OCI-LY7 (cell line): ENCODE measurements around the gene DHFR. TPM values are rescaled to one million over a fixed set of nuclear protein-coding genes. Genes with fewer than 3 reads are reported as not detected.

Experiments
- BruUV-seq: library from RNA; stranded (reverse); fragments of 400-500 nt; replicated peaks from 2 replicates; lab custom pipeline; 2021; lab: Mats Ljungman, UMichigan
- CTCF ChIA-PET: fragments of 300-600 bp; sonication (Branson Sonifier 250); formaldehyde crosslinking; loops from one replicate; lab custom pipeline; 2022; ENCODE audit warnings: antibody characterized with exemption; ENCODE audit not compliant: unreplicated experiment; lab: Charles Lee
- POLR2A ChIA-PET: fragments of 300-600 bp; sonication (Branson Sonifier 250); formaldehyde crosslinking; loops from one replicate; lab custom pipeline; 2022; ENCODE audit warnings: antibody characterized with exemption; lab: Charles Lee
- DNase-seq: peaks from one replicate; pipeline ENCODE4 v3.0.0-alpha.2; 2015; ENCODE audit warnings: low spot score
- H2AFZ ChIP-seq: fragments of 200-600 bp; sonication (generic), shearing (Covaris generic); 2 replicates; pipeline ENCODE4 v1.6.1; 2014; ENCODE audit warnings: mild to moderate bottlenecking, antibody characterized with exemption, low read length, moderate library complexity
- H3K27ac ChIP-seq: fragments of 200-600 bp; sonication (generic); 2 replicates; pipeline ENCODE4 v1.5.1; 2014; ENCODE audit warnings: mixed run types, low read depth, mild to moderate bottlenecking, moderate library complexity, low read length, inconsistent platforms; ENCODE audit not compliant: poor library complexity, severe bottlenecking
- H3K36me3 ChIP-seq: fragments of 200-600 bp; sonication (generic); 2 replicates; pipeline ENCODE4 v1.6.1; 2014; ENCODE audit warnings: mild to moderate bottlenecking, antibody characterized with exemption, low read length, moderate library complexity, mixed read lengths; ENCODE audit not compliant: insufficient read depth
- H3K4me1 ChIP-seq: fragments of 200-600 bp; sonication (generic); 2 replicates; pipeline ENCODE4 v1.5.1; 2014; ENCODE audit warnings: mild to moderate bottlenecking, low read length; ENCODE audit not compliant: insufficient read depth, poor library complexity, severe bottlenecking
- H3K4me2 ChIP-seq: fragments of 200-600 bp; sonication (generic); 2 replicates; pipeline ENCODE4 v1.6.1; 2014; ENCODE audit warnings: mild to moderate bottlenecking, low read length
- H3K4me3 ChIP-seq: fragments of 200-600 bp; sonication (generic); 2 replicates; pipeline ENCODE4 v1.5.1; 2014; ENCODE audit warnings: mild to moderate bottlenecking, low read depth, low read length; ENCODE audit not compliant: poor library complexity, severe bottlenecking
- H3K79me2 ChIP-seq: fragments of 200-600 bp; sonication (generic); 2 replicates; pipeline ENCODE4 v1.6.1; 2016; ENCODE audit warnings: low read depth, mild to moderate bottlenecking, low read length, moderate library complexity, mixed read lengths; ENCODE audit not compliant: insufficient read depth
- H3K9me2 ChIP-seq: fragments of 200-600 bp; sonication (generic); 2 replicates; pipeline ENCODE4 v1.6.1; 2016; ENCODE audit warnings: mild to moderate bottlenecking, low read length, mixed read lengths; ENCODE audit not compliant: insufficient read depth
- H3K9me3 ChIP-seq: fragments of 200-600 bp; sonication (generic); 2 replicates; pipeline ENCODE4 v1.6.1; 2014; ENCODE audit warnings: mild to moderate bottlenecking, mixed run types, low read length, mixed read lengths
- H4K20me1 ChIP-seq: fragments of 200-600 bp; sonication (generic); 2 replicates; pipeline ENCODE4 v1.6.1; 2014; ENCODE audit warnings: mild to moderate bottlenecking, antibody characterized with exemption, low read length, moderate library complexity, mixed read lengths; ENCODE audit not compliant: insufficient read depth
- EZH2phosphoT487 ChIP-seq: fragments of 200-600 bp; sonication (generic); IDR thresholded peaks from 2 replicates; pipeline ENCODE4 v1.6.1; 2018; ENCODE audit warnings: low read depth, borderline replicate concordance, mild to moderate bottlenecking, mixed run types, antibody characterized with exemption, low read length, moderate library complexity, mixed read lengths
- intact Hi-C: fragments of 100-400 bp; cut with micrococcal nuclease; formaldehyde crosslinking; loops from one replicate; pipeline ENCODE4 v1.10.0; 2022; ENCODE audit not compliant: unreplicated experiment
- total RNA-seq, 2 experiments: library from RNA; depleted of rRNA in 1 of 2; stranded (reverse); fragments of >200 nt in 1 of 2; shearing (Covaris generic) in 1 of 2; gene quantifications; 2 replicates each; pipeline ENCODE4 v1.2.3, GENCODE V29; 2014 to 2022
- TF ChIP-seq, protein P1 (sequence below): fragments of 200-600 bp; sonication (generic); conservative IDR thresholded peaks from 2 replicates; pipeline ENCODE4 v1.5.1; 2014; ENCODE audit warnings: mild to moderate bottlenecking, antibody characterized with exemption, low read length, moderate library complexity, mixed read lengths

DHFR gene
- total RNA-seq, 2 experiments from 2014 or later, result 115 to 164 TPM

DNA sequence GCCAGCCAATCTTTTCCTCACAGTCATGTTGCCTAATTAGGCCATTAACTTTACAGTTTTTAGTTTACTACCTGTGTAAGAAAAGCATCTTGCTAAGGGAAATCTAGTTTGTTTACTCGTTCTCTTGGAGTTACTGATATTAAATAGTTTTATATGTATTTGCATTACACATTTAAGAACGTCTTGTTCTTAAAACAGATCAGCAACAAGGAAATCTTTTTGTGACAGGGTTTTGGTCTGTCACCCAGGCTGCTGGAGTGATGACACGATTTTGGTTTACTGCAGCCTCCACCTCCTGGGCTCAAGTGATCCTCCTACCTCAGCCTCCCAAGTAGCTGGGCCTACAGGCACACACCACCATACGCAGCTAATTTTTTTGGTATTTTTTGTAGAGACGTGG, 29.6 kb downstream of the DHFR start:
- no TSS peak for BruUV-seq

GRCh38 chr5:80623999-80624398, 30.8 kb downstream of the DHFR start:
- Histone ChIP-seq H3K27ac (no peak overlapping the region), H3K9me2 (no peaks in the 10 kb centered on the region), H3K4me2 (no peak overlapping the region), H2AFZ (no peak overlapping the region), H3K79me2 (no peaks in the 10 kb centered on the region), H3K4me3 (no peak overlapping the region), H4K20me1 (no peaks in the 10 kb centered on the region), H3K36me3 (peaks cover 52% of the 10 kb centered on the region), H3K4me1 (no peaks in the 10 kb centered on the region), H3K9me3 (no peaks in the 10 kb centered on the region)
- no peak for TF ChIP-seq EZH2phosphoT487
- TF ChIP-seq, protein P1, sequence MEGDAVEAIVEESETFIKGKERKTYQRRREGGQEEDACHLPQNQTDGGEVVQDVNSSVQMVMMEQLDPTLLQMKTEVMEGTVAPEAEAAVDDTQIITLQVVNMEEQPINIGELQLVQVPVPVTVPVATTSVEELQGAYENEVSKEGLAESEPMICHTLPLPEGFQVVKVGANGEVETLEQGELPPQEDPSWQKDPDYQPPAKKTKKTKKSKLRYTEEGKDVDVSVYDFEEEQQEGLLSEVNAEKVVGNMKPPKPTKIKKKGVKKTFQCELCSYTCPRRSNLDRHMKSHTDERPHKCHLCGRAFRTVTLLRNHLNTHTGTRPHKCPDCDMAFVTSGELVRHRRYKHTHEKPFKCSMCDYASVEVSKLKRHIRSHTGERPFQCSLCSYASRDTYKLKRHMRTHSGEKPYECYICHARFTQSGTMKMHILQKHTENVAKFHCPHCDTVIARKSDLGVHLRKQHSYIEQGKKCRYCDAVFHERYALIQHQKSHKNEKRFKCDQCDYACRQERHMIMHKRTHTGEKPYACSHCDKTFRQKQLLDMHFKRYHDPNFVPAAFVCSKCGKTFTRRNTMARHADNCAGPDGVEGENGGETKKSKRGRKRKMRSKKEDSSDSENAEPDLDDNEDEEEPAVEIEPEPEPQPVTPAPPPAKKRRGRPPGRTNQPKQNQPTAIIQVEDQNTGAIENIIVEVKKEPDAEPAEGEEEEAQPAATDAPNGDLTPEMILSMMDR, result no peak
- BruUV-seq, result no TSS peak
- POLR2A ChIA-PET, result interaction anchor here (0.6 kb wide), 1 partner anchor 29 kb away, joined by 3 read pairs; no protein-coding TSS in a partner anchor
- no peak for DNase-seq
- CTCF ChIA-PET, result no interaction called here
- intact Hi-C loops, result no loop called here

More for the DNA sequence above, 29.6 kb downstream of the DHFR start:
- Histone ChIP-seq H2AFZ (no peak overlapping the region), H3K36me3 (peaks cover 53% of the 10 kb centered on the region), H3K4me3 (no peak overlapping the region), H3K4me1 (peaks cover 3% of the 10 kb centered on the region), H3K27ac (no peak overlapping the region), H3K4me2 (no peak overlapping the region), H3K79me2 (no peaks in the 10 kb centered on the region), H4K20me1 (no peaks in the 10 kb centered on the region), H3K9me2 (no peaks in the 10 kb centered on the region), H3K9me3 (no peaks in the 10 kb centered on the region)
- ChIA-PET POLR2A (no interaction called here), CTCF (no interaction called here)
- no peak for DNase-seq
- intact Hi-C loops, result no loop called here
- TF ChIP-seq, protein P1, result no peak
- no peak for TF ChIP-seq EZH2phosphoT487

GRCh38 chr5:80622756-80623155, 32.0 kb downstream of the DHFR start:
- no peaks in the 10 kb centered on the region for H3K9me2 ChIP-seq
- intact Hi-C loops, result no loop called here
- H2AFZ ChIP-seq, result no peak overlapping the region
- H3K4me3 ChIP-seq, result no peak overlapping the region
- no peaks in the 10 kb centered on the region for H4K20me1 ChIP-seq
- H3K4me2 ChIP-seq, result no peak overlapping the region
- no TSS peak for BruUV-seq
- no peak for DNase-seq
- H3K4me1 ChIP-seq, result no peaks in the 10 kb centered on the region
- peaks cover 59% of the 10 kb centered on the region for H3K36me3 ChIP-seq
- CTCF ChIA-PET, result no interaction called here
- POLR2A ChIA-PET, result interaction anchor here (0.7 kb wide), 2 partner anchors 61 to 1678 kb away, joined by 3 read pairs; no protein-coding TSS in a partner anchor
- TF ChIP-seq, protein P1, result no peak
- TF ChIP-seq EZH2phosphoT487, result no peak
- no peak overlapping the region for H3K27ac ChIP-seq
- no peaks in the 10 kb centered on the region for H3K79me2 ChIP-seq
- no peaks in the 10 kb centered on the region for H3K9me3 ChIP-seq
